HEK293T (cell line): ENCODE data around the gene OBI1.

ENCODE experiments used
- CTCF ChIA-PET: fragments of 350-600 bp; formaldehyde crosslinking; extraction: SDS; loops from one replicate; lab custom pipeline; 2021; ENCODE audit warnings: antibody characterized with exemption, inconsistent platforms; lab: Yijun Ruan, JAX
- POLR2A ChIA-PET: fragments of 350-600 bp; formaldehyde crosslinking; extraction: SDS; loops from one replicate; lab custom pipeline; 2020; ENCODE audit warnings: antibody characterized with exemption, inconsistent platforms; lab: Yijun Ruan, JAX
- DNase-seq: peaks from one replicate; pipeline ENCODE4 v3.0.0; 2012; ENCODE audit warnings: mixed read lengths; ENCODE audit errors: extremely low spot score
- ARNT ChIP-seq: fragments of 450-650 bp; IDR thresholded peaks from 2 replicates; pipeline ENCODE4 v1.6.1; 2017; ENCODE audit warnings: mild to moderate bottlenecking
- BHLHE40 ChIP-seq: fragments of 450-650 bp; IDR thresholded peaks from 2 replicates; pipeline ENCODE4 v1.6.1; 2016; ENCODE audit warnings: mild to moderate bottlenecking, moderate library complexity, borderline replicate concordance
- CTBP1 ChIP-seq: fragments of 450-650 bp; IDR thresholded peaks from 2 replicates; pipeline ENCODE4 v1.6.1; 2016; ENCODE audit warnings: borderline replicate concordance
- ELF4 ChIP-seq: fragments of 450-650 bp; IDR thresholded peaks from 2 replicates; pipeline ENCODE4 v1.6.1; 2017; ENCODE audit warnings: antibody characterized with exemption
- FOXA1 ChIP-seq: fragments of 450-650 bp; IDR thresholded peaks from 2 replicates; pipeline ENCODE4 v1.6.1; 2016; ENCODE audit warnings: mild to moderate bottlenecking
- FOXK2 ChIP-seq: fragments of 450-650 bp; IDR thresholded peaks from 2 replicates; pipeline ENCODE4 v1.6.1; 2016; ENCODE audit warnings: mild to moderate bottlenecking
- FOXM1 ChIP-seq: fragments of 450-650 bp; IDR thresholded peaks from 2 replicates; pipeline ENCODE4 v1.6.1; 2017; ENCODE audit warnings: mild to moderate bottlenecking, borderline replicate concordance
- HDGF ChIP-seq: fragments of 450-650 bp; IDR thresholded peaks from 2 replicates; pipeline ENCODE4 v1.6.1; 2017; ENCODE audit warnings: antibody characterized with exemption, borderline replicate concordance
- L3MBTL2 ChIP-seq: fragments of 450-650 bp; conservative IDR thresholded peaks from 2 replicates; pipeline ENCODE4 v1.6.1; 2016; ENCODE audit warnings: mild to moderate bottlenecking
- LEF1 ChIP-seq: fragments of 450-650 bp; IDR thresholded peaks from 2 replicates; pipeline ENCODE4 v1.6.1; 2017; ENCODE audit warnings: mild to moderate bottlenecking, borderline replicate concordance
- NFRKB ChIP-seq: fragments of 450-650 bp; IDR thresholded peaks from 2 replicates; pipeline ENCODE4 v1.6.1; 2016; ENCODE audit warnings: mild to moderate bottlenecking, moderate library complexity
- PKNOX1 ChIP-seq: fragments of 450-650 bp; IDR thresholded peaks from 2 replicates; pipeline ENCODE4 v1.6.1; 2016
- SP1 ChIP-seq: fragments of 450-650 bp; IDR thresholded peaks from 2 replicates; pipeline ENCODE4 v1.6.1; 2017
- SUZ12 ChIP-seq: fragments of 450-650 bp; IDR thresholded peaks from 2 replicates; pipeline ENCODE4 v1.6.1; 2016; ENCODE audit warnings: mild to moderate bottlenecking
- TARDBP ChIP-seq: fragments of 450-650 bp; IDR thresholded peaks from 2 replicates; pipeline ENCODE4 v1.6.1; 2016
- ZNF384 ChIP-seq: fragments of 450-650 bp; IDR thresholded peaks from 2 replicates; pipeline ENCODE4 v1.6.1; 2016

The OBI1 gene

GRCh38 chr13:78659732-78660494 is 958 bp upstream of the OBI1 start:
- peak; percentile 53 for DNase-seq
- TF ChIP-seq ELF4 (no peak), PKNOX1 (no peak), FOXM1 (no peak), HDGF (no peak)
- POLR2A ChIA-PET = interaction anchor here (0.6 to 1.9 kb wide), 10 partner anchors 11 to 1091 kb away, joined by 3 to 7 read pairs (median 4); partner anchors contain the start of gene POU4F1
- CTCF ChIA-PET = interaction anchor here (0.6 to 1.3 kb wide), 4 partner anchors 15 to 281 kb away, joined by 3 read pairs; no protein-coding TSS in a partner anchor

GRCh38 chr13:78659450-78659730 is 435 bp upstream of the OBI1 start:
- ChIA-PET CTCF (interaction anchor here (0.6 to 1.3 kb wide), 2 partner anchors 15 to 24 kb away, joined by 3 read pairs; no protein-coding TSS in a partner anchor), POLR2A (interaction anchor here (0.8 to 1.9 kb wide), 5 partner anchors 9 to 105 kb away, joined by 3 to 7 read pairs (median 4); no protein-coding TSS in a partner anchor)
- TF ChIP-seq PKNOX1 (no peak), FOXA1 (no peak), ARNT (no peak), NFRKB (no peak), L3MBTL2 (no peak), SP1 (no peak), FOXM1 (no peak), ZNF384 (no peak), LEF1 (no peak), HDGF (no peak), FOXK2 (no peak), SUZ12 (no peak)
- no peak for DNase-seq

- TF ChIP-seq PKNOX1 = peak; percentile 74
- no peak for TF ChIP-seq TARDBP
- TF ChIP-seq SP1 = no peak
- no peak for TF ChIP-seq HDGF
- TF ChIP-seq ZNF384 = no peak
- no peak for TF ChIP-seq CTBP1
- no peak for TF ChIP-seq NFRKB
- TF ChIP-seq ARNT = no peak
- TF ChIP-seq FOXA1 = 0 out of 2 replicates have a peak, but pooled peaks have one; percentile 22
- DNase-seq = peak; percentile 59
- POLR2A ChIA-PET = interaction anchor here (0.9 to 1.5 kb wide), 4 partner anchors 7 to 62 kb away, joined by 3 to 7 read pairs (median 4); partner anchors contain the start of gene POU4F1
- CTCF ChIA-PET = interaction anchor here (1.0 kb wide), 1 partner anchor 38 kb away, joined by 3 read pairs; no protein-coding TSS in a partner anchor
These were observed 991 bp downstream of the OBI1 start for GRCh38 chr13:78657699-78658629.

- TF ChIP-seq LEF1 = no peak
- TF ChIP-seq ZNF384 = no peak
- TF ChIP-seq BHLHE40 = no peak
- no peak for TF ChIP-seq NFRKB
- TF ChIP-seq SUZ12 = no peak
- no peak for TF ChIP-seq SP1
- no peak for TF ChIP-seq FOXK2
- TF ChIP-seq ARNT = no peak
- no peak for TF ChIP-seq FOXM1
- no peak for TF ChIP-seq FOXA1
- no peak for TF ChIP-seq TARDBP
- no peak for TF ChIP-seq CTBP1
- TF ChIP-seq ELF4 = no peak
- TF ChIP-seq HDGF = no peak
- no peak for TF ChIP-seq PKNOX1
- TF ChIP-seq L3MBTL2 = no peak
- ChIA-PET CTCF (no interaction called here), POLR2A (interaction anchor here (1.3 kb wide), 1 partner anchor 47 kb away, joined by 4 read pairs; no protein-coding TSS in a partner anchor)
- no peak for DNase-seq
These were observed 3.0 kb downstream of the OBI1 start for GRCh38 chr13:78655906-78656305.

GRCh38 chr13:78655007-78655406 is 3.9 kb downstream of the OBI1 start:
- TF ChIP-seq SUZ12 (no peak), ZNF384 (no peak), FOXM1 (no peak), SP1 (no peak), BHLHE40 (no peak), NFRKB (no peak), PKNOX1 (peak; percentile 79), CTBP1 (no peak; the same call in 1 of the 2 replicates), TARDBP (no peak)
- ChIA-PET CTCF (no interaction called here), POLR2A (no interaction called here)
- DNase-seq = no peak
